BE2C (cell line): ENCODE results near the gene SSPN.

Experiments used
- DNase-seq: peaks from one replicate; pipeline ENCODE4 v3.0.0-alpha.2; 2020
- H3K27me3 ChIP-seq: fragments of 250-450 bp; sonication (Bioruptor Pico); 2 replicates; pipeline ENCODE4 v1.5.1; 2020; ENCODE audit warnings: mild to moderate bottlenecking
- H3K36me3 ChIP-seq: fragments of 250-450 bp; sonication (Bioruptor Pico); 2 replicates; pipeline ENCODE4 v1.5.1; 2020; ENCODE audit warnings: mild to moderate bottlenecking
- H3K4me1 ChIP-seq: fragments of 250-450 bp; sonication (Bioruptor Pico); 2 replicates; pipeline ENCODE4 v1.5.1; 2020
- H3K4me3 ChIP-seq: 2 replicates; pipeline ENCODE4 v1.5.1; 2011; ENCODE audit warnings: low read depth, low read length
- H3K9me3 ChIP-seq: fragments of 250-450 bp; sonication (Bioruptor Pico); 2 replicates; pipeline ENCODE4 v1.5.1; 2020
- TF ChIP-seq, protein P1 (sequence below): IDR thresholded peaks from 2 replicates; pipeline ENCODE4 v1.5.1; 2012; ENCODE audit warnings: mild to moderate bottlenecking, low read depth, low read length

SSPN gene

DNA sequence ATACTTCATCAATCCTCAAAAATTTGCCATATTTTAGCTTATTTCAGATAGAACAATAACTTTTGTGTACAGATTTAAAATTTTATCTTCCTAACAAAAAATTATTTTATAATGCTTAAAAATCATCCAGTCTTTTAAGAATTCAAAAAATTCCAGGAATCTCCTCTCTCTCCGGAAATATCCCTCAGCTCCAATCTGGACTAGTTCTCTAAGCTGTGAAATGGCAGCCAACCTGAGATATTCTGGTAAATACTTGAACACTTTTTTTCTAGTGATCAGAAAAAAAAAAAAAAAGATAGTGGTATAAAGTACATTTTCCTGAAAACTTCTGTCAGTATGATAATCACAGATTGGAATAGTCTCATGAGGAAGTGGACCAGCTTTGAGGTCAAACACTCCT, 57.6 kb downstream of the SSPN start:
- H3K27me3 ChIP-seq: no peaks in the 10 kb centered on the region
- H3K4me3 ChIP-seq: no peak overlapping the region
- no peak for DNase-seq
- no peaks in the 10 kb centered on the region for H3K9me3 ChIP-seq
- TF ChIP-seq, protein P1, sequence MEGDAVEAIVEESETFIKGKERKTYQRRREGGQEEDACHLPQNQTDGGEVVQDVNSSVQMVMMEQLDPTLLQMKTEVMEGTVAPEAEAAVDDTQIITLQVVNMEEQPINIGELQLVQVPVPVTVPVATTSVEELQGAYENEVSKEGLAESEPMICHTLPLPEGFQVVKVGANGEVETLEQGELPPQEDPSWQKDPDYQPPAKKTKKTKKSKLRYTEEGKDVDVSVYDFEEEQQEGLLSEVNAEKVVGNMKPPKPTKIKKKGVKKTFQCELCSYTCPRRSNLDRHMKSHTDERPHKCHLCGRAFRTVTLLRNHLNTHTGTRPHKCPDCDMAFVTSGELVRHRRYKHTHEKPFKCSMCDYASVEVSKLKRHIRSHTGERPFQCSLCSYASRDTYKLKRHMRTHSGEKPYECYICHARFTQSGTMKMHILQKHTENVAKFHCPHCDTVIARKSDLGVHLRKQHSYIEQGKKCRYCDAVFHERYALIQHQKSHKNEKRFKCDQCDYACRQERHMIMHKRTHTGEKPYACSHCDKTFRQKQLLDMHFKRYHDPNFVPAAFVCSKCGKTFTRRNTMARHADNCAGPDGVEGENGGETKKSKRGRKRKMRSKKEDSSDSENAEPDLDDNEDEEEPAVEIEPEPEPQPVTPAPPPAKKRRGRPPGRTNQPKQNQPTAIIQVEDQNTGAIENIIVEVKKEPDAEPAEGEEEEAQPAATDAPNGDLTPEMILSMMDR: no peak
- no peaks in the 10 kb centered on the region for H3K36me3 ChIP-seq
- H3K4me1 ChIP-seq: no peaks in the 10 kb centered on the region

DNA sequence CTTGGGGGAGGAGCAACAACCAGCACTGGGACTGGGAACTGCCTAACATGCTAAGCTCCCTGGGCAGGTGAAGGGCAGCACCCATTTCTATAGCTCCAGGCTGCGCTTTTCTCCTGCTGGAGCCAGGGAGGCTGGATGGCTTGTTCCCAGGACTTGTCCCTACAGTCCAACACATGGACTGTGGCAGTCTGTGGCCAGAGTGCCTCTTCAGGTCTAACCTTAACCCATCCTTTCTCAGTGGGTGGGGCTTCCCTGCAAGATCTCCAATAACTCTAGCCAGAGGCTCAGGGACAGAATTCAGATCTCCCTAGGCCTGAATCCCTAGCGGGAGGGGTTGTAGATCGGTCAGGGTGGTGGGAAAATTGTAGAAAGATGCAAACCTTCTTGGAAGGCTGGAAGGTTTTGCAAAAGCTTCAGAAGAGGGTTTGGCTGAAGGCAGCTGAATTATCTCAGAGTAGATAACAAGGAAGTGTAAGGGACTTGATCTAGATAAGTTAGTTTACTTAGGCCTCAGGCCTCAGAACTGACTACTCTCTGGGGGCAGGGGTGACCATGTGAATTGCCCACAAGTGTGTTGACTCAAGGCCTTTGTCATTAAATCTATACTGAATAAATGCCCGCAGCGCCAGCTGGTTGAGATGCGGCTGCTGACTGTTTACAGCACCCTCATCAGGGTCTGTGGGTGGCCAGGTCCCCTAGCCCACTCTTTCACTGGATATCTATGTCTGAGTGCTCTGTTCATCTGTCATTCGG, 60.7 kb downstream of the SSPN start:
- H3K4me3 ChIP-seq: no peak overlapping the region
- H3K9me3 ChIP-seq: no peaks in the 10 kb centered on the region
- DNase-seq: no peak
- no peaks in the 10 kb centered on the region for H3K4me1 ChIP-seq
- TF ChIP-seq, protein P1: no peak
- H3K36me3 ChIP-seq: no peaks in the 10 kb centered on the region
- H3K27me3 ChIP-seq: no peaks in the 10 kb centered on the region

DNA sequence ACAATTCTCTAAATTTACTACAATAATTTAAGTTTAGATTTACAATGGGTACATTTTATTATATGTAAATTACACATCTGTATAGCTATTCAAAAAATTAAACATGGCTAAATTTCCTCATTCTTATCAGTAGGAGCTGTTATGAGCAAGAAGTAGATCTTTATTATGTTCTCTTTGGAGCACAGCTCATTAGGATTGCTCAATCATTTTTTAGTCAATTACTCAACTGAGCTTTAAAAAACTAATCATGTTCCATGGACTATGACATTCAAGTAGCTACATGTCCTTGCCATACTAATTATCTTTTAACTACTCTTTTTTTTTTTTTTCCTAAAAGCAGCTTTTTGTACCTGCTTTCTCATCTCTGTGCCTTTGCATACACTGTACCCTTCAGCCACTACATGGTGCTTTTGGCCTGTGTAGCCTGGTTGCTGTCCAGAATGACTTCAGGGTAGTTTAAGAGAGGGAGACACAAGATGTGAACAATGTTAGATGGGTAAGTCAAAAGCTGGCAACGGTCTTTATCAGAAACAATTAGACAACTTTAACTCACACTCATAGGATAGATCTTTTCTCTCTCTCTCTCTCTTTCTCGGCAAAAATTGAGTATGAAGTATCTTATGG, 69.0 kb downstream of the SSPN start:
- no peaks in the 10 kb centered on the region for H3K4me1 ChIP-seq
- TF ChIP-seq, protein P1: no peak
- H3K4me3 ChIP-seq: no peak overlapping the region
- DNase-seq: no peak
- H3K27me3 ChIP-seq: no peaks in the 10 kb centered on the region
- H3K36me3 ChIP-seq: no peaks in the 10 kb centered on the region
- H3K9me3 ChIP-seq: no peaks in the 10 kb centered on the region

DNA sequence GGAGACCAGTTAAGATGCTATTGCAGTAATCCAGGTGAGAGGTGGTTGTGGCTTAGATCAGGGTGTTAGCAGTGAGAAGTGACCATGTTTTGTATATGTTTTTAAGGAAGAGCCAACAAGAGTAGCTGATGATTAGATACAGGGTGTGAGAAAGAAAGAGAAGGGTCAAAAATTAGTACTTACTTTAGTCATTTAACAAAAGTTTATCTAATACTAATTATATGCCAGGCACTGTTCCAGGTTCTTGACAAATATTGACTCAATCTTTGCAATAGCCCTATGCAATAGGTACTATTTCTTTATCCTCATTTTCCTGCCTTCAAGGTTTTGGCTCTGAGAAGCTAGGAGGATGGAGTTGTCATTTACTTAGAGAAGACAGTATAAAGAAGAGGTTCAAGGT, 70.2 kb downstream of the SSPN start:
- H3K4me1 ChIP-seq: no peaks in the 10 kb centered on the region
- H3K4me3 ChIP-seq: no peak overlapping the region
- no peaks in the 10 kb centered on the region for H3K36me3 ChIP-seq
- H3K9me3 ChIP-seq: no peaks in the 10 kb centered on the region
- no peak for DNase-seq
- no peaks in the 10 kb centered on the region for H3K27me3 ChIP-seq
- TF ChIP-seq, protein P1: no peak

DNA sequence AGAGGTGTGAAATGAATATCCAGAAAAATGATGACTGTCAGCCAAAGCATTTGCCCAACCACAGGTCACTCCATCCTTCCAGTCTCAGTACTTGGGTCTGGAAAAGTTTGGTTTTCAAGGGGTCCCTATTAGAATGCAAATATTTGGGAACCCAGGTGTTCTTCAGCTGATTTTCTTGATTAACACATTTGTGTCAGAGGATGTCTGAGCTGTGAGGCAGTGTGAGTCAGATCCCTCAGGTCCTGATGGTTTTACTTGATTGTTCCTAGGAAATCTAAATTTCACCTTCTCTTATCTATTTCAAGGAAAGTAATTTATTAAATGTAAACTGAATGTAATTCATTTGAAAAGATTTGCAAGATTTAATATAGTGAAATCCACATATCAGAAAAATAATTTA, 71.5 kb downstream of the SSPN start:
- TF ChIP-seq, protein P1: no peak
- Histone ChIP-seq H3K9me3 (no peaks in the 10 kb centered on the region), H3K4me3 (no peak overlapping the region), H3K4me1 (no peaks in the 10 kb centered on the region), H3K27me3 (no peaks in the 10 kb centered on the region), H3K36me3 (no peaks in the 10 kb centered on the region)
- DNase-seq: no peak
